Measurements from ENCODE around the gene RP9. TPM values are rescaled to one million over a fixed set of nuclear protein-coding genes. Genes with fewer than 3 reads are reported as not detected.

The RP9 gene
- total and polyA plus RNA-seq, 4 donors, result 7.8 to 13.4 (median 11.2) TPM

DNA sequence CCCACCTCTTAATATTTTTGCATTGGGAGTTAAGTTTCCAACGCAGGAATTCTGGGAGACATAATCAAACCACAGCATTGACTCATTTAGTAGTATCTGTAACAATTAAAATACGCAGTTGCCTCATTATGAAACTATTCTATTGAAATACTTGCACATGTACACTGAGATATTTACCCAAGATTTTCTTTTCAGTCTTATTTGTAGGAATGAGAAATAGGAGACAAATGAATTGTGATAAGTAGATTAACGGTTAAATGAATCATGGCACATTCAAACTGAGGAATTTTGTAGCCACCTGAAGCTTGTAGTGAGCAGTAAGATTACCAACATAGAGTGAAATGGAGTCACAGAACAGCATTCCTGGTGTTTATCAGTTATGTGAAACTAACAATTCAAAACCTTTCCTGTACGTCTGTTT, 18.1 kb downstream of the RP9 start:
- Histone ChIP-seq H3K4me1 (ENCODE audit: control insufficient read depth in 5 of 5, insufficient read depth in 5 of 5, low read length in 5 of 5) (peaks cover 0 to 3% (median 0%) of the 10 kb centered on the region in 5 donors), H3K9me3 (ENCODE audit: control insufficient read depth in 4 of 4, insufficient read depth in 3 of 4, low read length in 3 of 4) (peaks cover 0 to under 1% (median 0%) of the 10 kb centered on the region in 4 donors), H3K27me3 (ENCODE audit: control insufficient read depth in 3 of 3, insufficient read depth in 3 of 3, low read length in 2 of 3) (no peaks in the 10 kb centered on the region), H3K27ac (ENCODE audit: low read depth in 1 of 2, low read length in 1 of 2) (no peak overlapping the region), H3K9ac (ENCODE audit: insufficient read depth in 1 of 2, low read length in 2 of 2) (no peak overlapping the region), H3K4me3 (no peak overlapping the region), H3K36me3 (ENCODE audit: control insufficient read depth in 4 of 4, insufficient read depth in 4 of 4, low read length in 4 of 4) (peaks cover 6 to 14% (median 11%) of the 10 kb centered on the region in 4 donors)
- DNase-seq, result no peak
- WGBS, 2 donors, result 85 to 90% methylated on average over 4 of the region's 4 CpGs
- TF ChIP-seq CTCF (IDR thresholded peaks at IDR 0.05; ENCODE audit: control extremely low read depth, extremely low read depth), result no peak
- no peak for ATAC-seq (ENCODE audit: insufficient read depth, low FRiP score)

DNA sequence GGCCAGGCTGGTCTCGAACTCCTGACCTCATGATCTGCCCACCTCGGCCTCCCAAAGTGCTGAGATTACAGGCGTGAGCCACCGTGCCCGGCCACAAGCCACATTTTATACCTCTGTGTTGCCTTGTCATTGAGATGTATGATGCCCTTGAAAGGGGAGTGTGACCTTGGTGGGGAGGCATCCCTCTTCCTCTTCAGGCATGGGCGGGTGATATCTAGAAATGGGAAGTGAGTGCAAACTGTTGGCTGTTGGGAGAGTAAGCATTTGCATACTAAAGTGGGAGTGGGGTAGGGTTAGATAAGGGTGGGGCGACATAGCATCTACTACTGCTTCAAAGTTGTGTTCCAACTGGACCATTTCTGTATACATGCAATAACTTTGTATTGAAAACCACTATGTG, 20.1 kb downstream of the RP9 start:
- Histone ChIP-seq H3K4me1 (ENCODE audit: control insufficient read depth in 5 of 5, insufficient read depth in 5 of 5, low read length in 5 of 5) (peaks cover 0 to 3% (median 0%) of the 10 kb centered on the region in 5 donors), H3K9me3 (ENCODE audit: control insufficient read depth in 4 of 4, insufficient read depth in 3 of 4, low read length in 3 of 4) (peaks cover 0 to 2% (median 0%) of the 10 kb centered on the region in 4 donors), H3K27ac (ENCODE audit: low read depth in 1 of 2, low read length in 1 of 2) (no peak overlapping the region), H3K27me3 (ENCODE audit: control insufficient read depth in 3 of 3, insufficient read depth in 3 of 3, low read length in 2 of 3) (no peaks in the 10 kb centered on the region), H3K36me3 (ENCODE audit: control insufficient read depth in 4 of 4, insufficient read depth in 4 of 4, low read length in 4 of 4) (peaks cover 0 to 7% (median 3%) of the 10 kb centered on the region in 4 donors), H3K4me3 (no peak overlapping the region), H3K9ac (ENCODE audit: insufficient read depth in 1 of 2, low read length in 2 of 2) (no peak overlapping the region)
- ATAC-seq (ENCODE audit: insufficient read depth, low FRiP score) (no peak), DNase-seq (no peak)
- TF ChIP-seq CTCF (IDR thresholded peaks at IDR 0.05; ENCODE audit: control extremely low read depth, extremely low read depth), result no peak
- 92 to 97% methylated on average over 7 of the region's 7 CpGs for WGBS, 2 donors

DNA sequence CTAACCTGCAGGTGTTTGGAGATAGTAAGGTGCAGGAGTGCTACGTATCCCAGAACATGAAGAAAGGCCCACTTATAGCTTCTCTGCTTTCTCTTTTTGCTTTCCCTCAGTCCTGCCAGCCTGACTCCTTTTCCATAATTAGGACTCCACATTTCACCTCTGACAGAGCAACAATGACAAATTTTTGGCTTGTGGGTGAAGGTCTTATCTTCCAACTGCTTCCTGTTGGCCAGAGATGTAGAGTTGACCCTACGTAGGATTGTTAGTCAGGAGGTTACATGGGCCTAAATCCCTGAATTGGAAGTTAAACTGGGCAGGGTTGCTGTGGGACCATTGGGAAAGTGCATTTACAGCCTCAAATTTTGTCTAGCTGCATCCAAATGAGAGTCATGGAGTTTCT, 21.3 kb downstream of the RP9 start:
- peaks cover 0 to 2% (median 0%) of the 10 kb centered on the region in 4 donors for H3K9me3 ChIP-seq (ENCODE audit: control insufficient read depth in 4 of 4, insufficient read depth in 3 of 4, low read length in 3 of 4)
- no peak for ATAC-seq (ENCODE audit: insufficient read depth, low FRiP score)
- H3K4me3 ChIP-seq, result no peak overlapping the region
- H3K9ac ChIP-seq (ENCODE audit: insufficient read depth in 1 of 2, low read length in 2 of 2), result no peak overlapping the region
- H3K4me1 ChIP-seq (ENCODE audit: control insufficient read depth in 5 of 5, insufficient read depth in 5 of 5, low read length in 5 of 5), result peaks cover 0 to 3% (median 0%) of the 10 kb centered on the region in 5 donors
- H3K27me3 ChIP-seq (ENCODE audit: control insufficient read depth in 3 of 3, insufficient read depth in 3 of 3, low read length in 2 of 3), result no peaks in the 10 kb centered on the region
- no peak for DNase-seq
- H3K27ac ChIP-seq (ENCODE audit: low read depth in 1 of 2, low read length in 1 of 2), result no peak overlapping the region
- no peaks in the 10 kb centered on the region for H3K36me3 ChIP-seq (ENCODE audit: control insufficient read depth in 4 of 4, insufficient read depth in 4 of 4, low read length in 4 of 4)
- 71 to 91% methylated on average over 2 of the region's 2 CpGs for WGBS, 2 donors
- no peak for TF ChIP-seq CTCF (IDR thresholded peaks at IDR 0.05; ENCODE audit: control extremely low read depth, extremely low read depth)

DNA sequence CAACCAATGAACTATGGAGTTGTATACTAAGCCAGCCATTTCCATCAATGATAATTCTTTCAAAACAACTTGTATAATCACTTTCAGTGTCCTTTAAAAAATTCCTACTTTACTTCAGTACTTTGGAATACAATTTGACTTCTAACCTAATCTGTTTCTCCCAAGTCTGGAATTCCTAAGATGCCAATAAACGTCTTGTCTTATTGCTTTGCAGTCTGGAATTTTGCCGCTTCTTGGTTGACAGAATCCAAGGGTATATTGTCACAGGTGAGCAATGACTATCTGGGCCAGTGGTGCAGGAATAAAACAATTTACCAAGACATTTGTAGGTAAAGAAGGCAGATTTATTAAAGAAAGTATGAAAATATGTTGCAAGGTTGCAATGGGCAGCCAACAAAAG, 21.8 kb downstream of the RP9 start:
- no peaks in the 10 kb centered on the region for H3K36me3 ChIP-seq (ENCODE audit: control insufficient read depth in 4 of 4, insufficient read depth in 4 of 4, low read length in 4 of 4)
- no peak for DNase-seq
- 28 to 38% methylated on average over 2 of the region's 2 CpGs for WGBS, 2 donors
- TF ChIP-seq CTCF (IDR thresholded peaks at IDR 0.05; ENCODE audit: control extremely low read depth, extremely low read depth), result no peak
- H3K4me3 ChIP-seq, result no peak overlapping the region
- H3K9me3 ChIP-seq (ENCODE audit: control insufficient read depth in 4 of 4, insufficient read depth in 3 of 4, low read length in 3 of 4), result peaks cover 0 to 2% (median 0%) of the 10 kb centered on the region in 4 donors
- no peaks in the 10 kb centered on the region for H3K27me3 ChIP-seq (ENCODE audit: control insufficient read depth in 3 of 3, insufficient read depth in 3 of 3, low read length in 2 of 3)
- ATAC-seq (ENCODE audit: insufficient read depth, low FRiP score), result no peak
- no peak overlapping the region for H3K9ac ChIP-seq (ENCODE audit: insufficient read depth in 1 of 2, low read length in 2 of 2)
- H3K27ac ChIP-seq (ENCODE audit: low read depth in 1 of 2, low read length in 1 of 2), result no peak overlapping the region
- H3K4me1 ChIP-seq (ENCODE audit: control insufficient read depth in 5 of 5, insufficient read depth in 5 of 5, low read length in 5 of 5), result peaks cover 0 to 3% (median 0%) of the 10 kb centered on the region in 5 donors

Data from lung (tissue), 12 donors.